ENCODE results near the gene TTYH1.
A peak's percentile ranks its signal among the peaks of the same experiment; 100 is the strongest.

TTYH1 gene

DNA sequence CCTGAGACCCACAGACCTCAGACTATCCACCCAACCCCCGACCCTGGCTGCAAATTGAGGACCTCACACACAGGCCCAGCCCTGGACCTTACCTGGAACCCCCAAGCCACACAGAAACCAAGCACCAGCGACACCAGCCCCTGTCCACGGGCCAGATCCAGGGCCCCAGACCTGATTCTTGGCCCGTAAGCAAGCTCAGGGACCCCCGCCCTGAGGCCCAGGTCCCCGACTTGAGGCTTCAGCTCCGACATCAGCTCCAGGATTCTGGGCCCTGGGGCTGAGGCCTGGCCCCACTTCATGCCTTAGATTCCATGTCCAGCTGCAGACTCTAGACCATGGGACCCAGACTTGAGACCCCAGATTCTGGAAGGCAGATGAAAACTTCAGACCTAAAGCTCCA is 6.3 kb downstream of the TTYH1 start:
- Mint-ChIP-seq H3K36me3 (no peaks in the 10 kb centered on the region), H3K9me3 (no peaks in the 10 kb centered on the region), H3K27me3 (peaks cover 63% of the 10 kb centered on the region), H3K27ac (no peak overlapping the region), H3K4me3 (no peak overlapping the region), H3K4me1 (peaks cover 15% of the 10 kb centered on the region)
- DNase-seq: no peak
- CTCF ChIA-PET: interaction anchor here (1.3 to 2.1 kb wide), 2 partner anchors 18 to 60 kb away, joined by 4 to 10 read pairs; no protein-coding TSS in a partner anchor

DNA sequence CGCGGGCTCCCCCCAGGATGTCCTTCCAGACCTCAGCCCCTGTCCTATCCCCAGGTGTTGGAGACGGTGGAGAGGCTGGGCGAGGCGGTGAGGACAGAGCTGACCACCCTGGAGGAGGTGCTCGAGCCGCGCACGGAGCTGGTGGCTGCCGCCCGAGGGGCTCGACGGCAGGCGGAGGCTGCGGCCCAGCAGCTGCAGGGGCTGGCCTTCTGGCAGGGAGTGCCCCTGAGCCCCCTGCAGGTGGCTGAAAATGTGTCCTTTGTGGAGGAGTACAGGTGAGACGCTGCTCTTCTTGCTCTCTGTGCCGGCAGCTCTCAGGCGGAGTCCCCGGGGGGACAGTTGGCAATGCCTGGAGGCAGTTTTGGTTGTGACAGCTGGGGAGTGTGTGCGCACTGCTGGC is 6.9 kb downstream of the TTYH1 start:
- Mint-ChIP-seq H3K4me1 (peaks cover 13% of the 10 kb centered on the region), H3K36me3 (no peaks in the 10 kb centered on the region), H3K9me3 (no peaks in the 10 kb centered on the region), H3K27ac (no peak overlapping the region), H3K4me3 (no peak overlapping the region), H3K27me3 (peaks cover 61% of the 10 kb centered on the region)
- CTCF ChIA-PET: interaction anchor here (1.3 to 2.1 kb wide), 2 partner anchors 17 to 60 kb away, joined by 4 to 10 read pairs; no protein-coding TSS in a partner anchor
- no peak for DNase-seq

DNA sequence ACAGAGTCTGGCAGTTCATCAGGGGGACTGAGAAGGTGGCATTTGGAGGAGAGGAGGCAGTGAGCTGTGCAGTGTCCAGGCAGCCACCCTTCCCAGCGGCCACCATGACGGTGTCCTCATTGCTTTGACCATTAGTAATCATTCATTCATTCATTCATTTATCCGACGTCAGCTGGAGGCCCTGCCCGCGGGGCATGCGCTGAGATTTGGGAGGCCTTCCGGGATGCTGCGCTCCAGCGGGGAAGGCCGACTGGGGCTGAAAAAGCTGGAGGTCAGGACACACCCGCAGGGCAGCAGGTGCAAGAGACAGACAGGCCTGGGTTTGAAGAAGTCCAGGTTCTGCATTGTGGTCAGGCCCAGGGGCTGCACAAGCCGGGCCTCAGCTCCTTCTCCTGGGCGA is 8.9 kb downstream of the TTYH1 start:
- Mint-ChIP-seq H3K36me3 (no peaks in the 10 kb centered on the region), H3K9me3 (no peaks in the 10 kb centered on the region), H3K4me1 (no peaks in the 10 kb centered on the region), H3K4me3 (no peak overlapping the region), H3K27me3 (peaks cover 66% of the 10 kb centered on the region), H3K27ac (no peak overlapping the region)
- DNase-seq: no peak
- CTCF ChIA-PET: no interaction called here

DNA sequence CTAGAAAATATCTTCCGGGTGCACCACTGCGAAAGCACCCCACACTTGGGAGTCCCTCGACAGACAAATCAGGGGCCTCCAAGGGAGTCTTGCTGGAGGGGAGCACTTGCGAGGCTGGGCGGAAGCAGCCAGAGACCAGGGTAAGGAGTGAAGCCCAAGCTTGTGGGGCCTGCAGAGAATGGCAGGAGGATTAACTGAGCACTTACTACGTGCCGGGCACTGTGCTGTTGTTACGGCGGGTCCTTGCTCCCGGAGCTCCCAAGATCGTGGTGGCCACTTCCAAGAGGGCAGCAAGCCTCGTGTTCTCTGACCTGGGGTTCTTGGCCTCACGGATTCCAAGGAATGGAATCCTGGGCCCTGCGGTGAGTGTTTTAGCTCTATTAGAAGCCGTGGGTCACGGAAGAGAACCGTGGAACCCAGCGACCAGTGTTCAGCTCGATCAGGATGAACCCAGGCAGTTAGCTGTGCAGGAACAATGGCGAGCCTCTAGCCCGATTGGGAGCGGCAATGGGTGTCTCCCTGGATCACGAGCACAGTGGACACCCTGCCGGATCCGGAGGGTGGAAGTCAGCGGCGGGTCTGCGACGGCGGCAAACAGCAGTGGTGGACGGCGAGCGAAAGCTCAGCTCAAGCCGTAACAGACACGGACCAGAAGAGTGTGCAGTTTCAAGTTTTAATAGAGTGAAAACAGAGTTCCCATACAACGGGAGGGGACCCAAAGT is 9.6 kb downstream of the TTYH1 start:
- no peak overlapping the region for H3K27ac Mint-ChIP-seq
- no peaks in the 10 kb centered on the region for H3K36me3 Mint-ChIP-seq
- CTCF ChIA-PET: no interaction called here
- no peaks in the 10 kb centered on the region for H3K4me1 Mint-ChIP-seq
- DNase-seq: no peak
- no peak overlapping the region for H3K4me3 Mint-ChIP-seq
- H3K9me3 Mint-ChIP-seq: no peaks in the 10 kb centered on the region
- H3K27me3 Mint-ChIP-seq: peaks cover 71% of the 10 kb centered on the region

DNA sequence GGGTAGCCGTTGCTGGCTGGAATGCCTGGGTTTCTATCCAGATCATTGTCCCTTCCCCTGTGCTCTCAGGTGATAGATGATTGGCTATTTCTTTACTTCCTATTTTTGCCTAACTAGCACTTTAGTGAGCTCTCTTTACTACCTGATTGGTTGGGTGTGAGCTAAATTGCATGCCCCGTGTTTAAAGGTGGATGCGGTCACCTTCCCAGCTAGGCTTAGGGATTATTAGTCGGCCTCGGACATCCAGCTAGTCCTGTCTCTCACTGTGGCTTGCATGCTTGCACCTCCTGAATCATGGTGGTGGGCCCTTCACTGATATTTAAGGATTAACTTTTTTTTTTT is 10.1 kb downstream of the TTYH1 start:
- H3K9me3 Mint-ChIP-seq: no peaks in the 10 kb centered on the region
- peaks cover 74% of the 10 kb centered on the region for H3K27me3 Mint-ChIP-seq
- no peak overlapping the region for H3K4me3 Mint-ChIP-seq
- H3K27ac Mint-ChIP-seq: peak overlapping the region; percentile 19
- CTCF ChIA-PET: no interaction called here
- no peak for DNase-seq
- H3K4me1 Mint-ChIP-seq: no peaks in the 10 kb centered on the region
- no peaks in the 10 kb centered on the region for H3K36me3 Mint-ChIP-seq

DNA sequence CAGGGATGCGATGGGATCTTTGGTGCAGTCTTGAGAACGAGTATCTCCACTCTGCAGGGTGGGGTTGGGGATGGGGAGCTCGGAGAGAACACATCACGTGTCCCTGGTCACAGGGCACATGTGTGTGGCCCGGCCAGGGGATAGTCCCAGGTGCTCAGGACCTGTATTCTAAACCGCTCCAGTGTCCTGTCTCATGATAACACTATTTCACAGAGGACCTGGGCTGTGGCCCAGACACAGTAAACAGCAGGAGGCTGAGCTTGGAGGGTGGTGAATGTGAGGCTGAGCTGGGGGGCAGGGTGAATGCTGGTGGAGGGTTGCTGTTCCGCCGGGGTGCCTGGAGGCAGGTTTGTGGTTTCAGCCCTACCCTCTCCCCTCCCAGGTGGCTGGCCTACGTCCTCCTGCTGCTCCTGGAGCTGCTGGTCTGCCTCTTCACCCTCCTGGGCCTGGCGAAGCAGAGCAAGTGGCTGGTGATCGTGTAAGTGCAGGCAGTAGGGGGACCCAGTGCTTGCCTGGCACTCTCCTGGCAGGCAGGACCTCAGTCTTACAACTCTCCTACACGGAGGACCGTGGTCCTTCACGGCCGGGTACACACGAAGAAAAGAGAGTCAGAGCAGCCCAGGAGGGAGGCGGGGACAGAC is 11.1 kb downstream of the TTYH1 start:
- Mint-ChIP-seq H3K4me1 (peaks cover 6% of the 10 kb centered on the region), H3K4me3 (no peak overlapping the region), H3K9me3 (no peaks in the 10 kb centered on the region), H3K36me3 (no peaks in the 10 kb centered on the region), H3K27me3 (peaks cover 75% of the 10 kb centered on the region), H3K27ac (no peak overlapping the region)
- CTCF ChIA-PET: no interaction called here
- no peak for DNase-seq

DNA sequence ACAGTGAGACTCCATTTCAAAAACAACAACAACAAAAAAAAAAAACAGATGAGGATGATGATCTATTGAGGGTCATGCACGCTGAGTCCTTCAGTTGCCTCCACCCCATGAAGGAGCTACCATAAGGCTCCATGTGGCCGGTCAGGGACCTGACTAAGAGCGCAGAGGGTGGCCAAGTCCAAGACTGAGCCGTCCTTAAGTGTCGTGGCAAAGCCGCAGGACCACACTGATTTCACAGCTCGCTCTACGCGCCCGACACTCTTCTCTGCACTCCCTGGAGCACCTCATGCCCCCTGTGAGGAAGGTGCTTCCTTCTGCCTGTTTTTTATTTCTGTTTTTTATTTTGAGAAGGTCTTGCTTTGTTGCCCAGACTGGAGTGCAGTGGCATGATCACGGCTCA is 12.3 kb downstream of the TTYH1 start:
- Mint-ChIP-seq H3K27ac (no peak overlapping the region), H3K4me3 (no peak overlapping the region), H3K4me1 (peaks cover 6% of the 10 kb centered on the region), H3K9me3 (no peaks in the 10 kb centered on the region), H3K36me3 (no peaks in the 10 kb centered on the region), H3K27me3 (peaks cover 82% of the 10 kb centered on the region)
- CTCF ChIA-PET: interaction anchor here (1.5 kb wide), 1 partner anchor 12 kb away, joined by 7 read pairs; no protein-coding TSS in a partner anchor
- DNase-seq: no peak

DNA sequence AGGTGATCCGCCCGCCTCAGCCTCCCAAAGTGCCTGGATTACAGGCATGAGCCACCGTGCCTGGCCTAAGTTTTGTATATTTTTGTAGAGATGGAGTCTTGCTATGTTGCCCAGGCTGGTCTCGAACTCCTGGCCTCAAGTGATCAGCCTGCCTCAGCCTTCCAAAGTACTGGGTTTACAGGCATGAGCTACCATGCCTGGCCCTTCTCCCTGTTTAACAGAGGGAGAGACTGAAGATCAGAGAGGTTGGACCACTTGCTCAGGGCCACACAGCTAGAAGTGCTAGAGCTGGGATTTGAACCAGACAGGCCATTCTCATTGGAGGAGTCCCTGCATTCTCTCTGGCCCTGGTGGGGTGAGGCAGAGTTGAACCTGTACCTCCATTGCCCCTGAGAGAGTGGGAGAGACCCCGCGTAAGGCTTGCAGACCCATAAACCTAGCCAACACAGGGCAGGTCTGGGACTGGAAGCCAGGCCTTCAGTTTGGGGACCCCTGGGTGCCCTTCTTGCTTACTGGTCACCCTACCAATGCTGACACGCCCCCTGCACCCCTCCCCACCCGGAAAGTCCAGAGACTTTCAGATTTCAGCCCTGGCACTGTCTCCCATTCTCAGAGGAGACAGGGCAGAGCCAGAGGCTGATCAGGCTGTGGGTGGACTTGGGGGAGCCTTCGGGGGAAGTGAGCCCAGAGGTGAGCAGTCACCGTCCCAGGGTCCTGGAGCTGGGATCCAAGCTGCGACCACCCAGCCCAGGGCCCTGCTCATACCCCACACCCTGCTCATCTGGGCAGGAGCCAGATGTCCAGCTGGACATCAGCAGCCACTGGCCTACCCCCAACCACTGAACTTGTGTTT is 13.3 kb downstream of the TTYH1 start:
- Mint-ChIP-seq H3K9me3 (no peaks in the 10 kb centered on the region), H3K4me1 (peaks cover 6% of the 10 kb centered on the region), H3K36me3 (no peaks in the 10 kb centered on the region), H3K27me3 (peaks cover 79% of the 10 kb centered on the region), H3K4me3 (no peak overlapping the region), H3K27ac (no peak overlapping the region)
- no peak for DNase-seq
- CTCF ChIA-PET: interaction anchor here (0.9 to 1.5 kb wide), 2 partner anchors 11 to 12 kb away, joined by 4 to 7 read pairs; no protein-coding TSS in a partner anchor

DNA sequence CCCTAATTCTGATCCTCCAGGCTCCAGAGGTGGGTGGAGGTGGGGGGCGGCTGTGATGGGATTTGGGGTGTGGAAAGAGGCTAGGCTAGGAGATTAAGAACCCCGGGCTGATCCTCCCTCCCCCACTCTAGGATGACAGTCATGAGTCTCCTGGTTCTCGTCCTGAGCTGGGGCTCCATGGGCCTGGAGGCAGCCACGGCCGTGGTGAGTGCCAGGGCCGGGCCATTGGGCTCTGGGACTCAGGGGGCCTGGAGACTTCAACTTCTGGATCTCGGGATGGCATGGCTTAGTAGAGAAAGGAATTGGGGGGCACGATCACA is 13.9 kb downstream of the TTYH1 start:
- Mint-ChIP-seq H3K4me3 (no peak overlapping the region), H3K27me3 (peaks cover 77% of the 10 kb centered on the region), H3K36me3 (no peaks in the 10 kb centered on the region), H3K27ac (no peak overlapping the region), H3K9me3 (no peaks in the 10 kb centered on the region), H3K4me1 (peaks cover 6% of the 10 kb centered on the region)
- no peak for DNase-seq
- CTCF ChIA-PET: interaction anchor here (0.9 to 1.0 kb wide), 2 partner anchors 13 to 38 kb away, joined by 3 to 4 read pairs; no protein-coding TSS in a partner anchor

DNA sequence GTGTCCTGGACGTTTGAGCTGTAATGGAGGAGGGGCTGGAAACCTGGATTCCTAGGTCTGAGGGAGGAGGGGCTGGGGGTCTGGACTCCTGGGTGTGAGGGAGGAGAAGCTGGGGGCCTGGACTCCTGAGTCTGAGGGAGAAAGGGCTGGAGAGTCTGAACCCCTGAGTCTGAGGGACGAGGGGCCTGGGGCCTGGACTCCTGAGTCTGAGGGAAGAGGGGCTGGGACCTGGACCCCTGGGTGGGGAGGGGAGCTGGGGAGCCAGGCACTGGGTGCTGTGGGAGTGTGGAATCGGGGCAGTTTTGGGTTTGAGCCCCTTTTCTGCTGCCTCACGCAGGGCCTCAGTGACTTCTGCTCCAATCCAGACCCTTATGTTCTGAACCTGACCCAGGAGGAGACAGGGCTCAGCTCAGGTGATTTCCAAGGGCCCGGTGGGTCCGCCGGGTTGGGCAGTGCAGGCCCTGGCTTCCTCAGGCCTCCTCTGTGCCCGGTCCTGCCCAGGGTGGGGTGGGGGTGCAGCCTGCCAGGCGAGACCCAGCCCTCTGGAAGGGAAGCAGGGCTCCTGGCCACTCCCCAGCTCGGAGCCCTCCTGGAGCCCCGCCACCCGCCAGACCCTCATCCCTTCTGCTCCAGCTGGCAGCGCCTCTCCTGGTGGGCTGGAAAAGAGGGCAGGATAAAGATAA is 14.4 kb downstream of the TTYH1 start:
- Mint-ChIP-seq H3K9me3 (no peaks in the 10 kb centered on the region), H3K4me1 (peaks cover 8% of the 10 kb centered on the region), H3K4me3 (no peak overlapping the region), H3K27ac (no peak overlapping the region), H3K36me3 (no peaks in the 10 kb centered on the region), H3K27me3 (peaks cover 72% of the 10 kb centered on the region)
- DNase-seq: peak; percentile 20
- CTCF ChIA-PET: interaction anchor here (1.0 to 2.0 kb wide), 2 partner anchors 10 to 39 kb away, joined by 3 to 4 read pairs; no protein-coding TSS in a partner anchor

DNA sequence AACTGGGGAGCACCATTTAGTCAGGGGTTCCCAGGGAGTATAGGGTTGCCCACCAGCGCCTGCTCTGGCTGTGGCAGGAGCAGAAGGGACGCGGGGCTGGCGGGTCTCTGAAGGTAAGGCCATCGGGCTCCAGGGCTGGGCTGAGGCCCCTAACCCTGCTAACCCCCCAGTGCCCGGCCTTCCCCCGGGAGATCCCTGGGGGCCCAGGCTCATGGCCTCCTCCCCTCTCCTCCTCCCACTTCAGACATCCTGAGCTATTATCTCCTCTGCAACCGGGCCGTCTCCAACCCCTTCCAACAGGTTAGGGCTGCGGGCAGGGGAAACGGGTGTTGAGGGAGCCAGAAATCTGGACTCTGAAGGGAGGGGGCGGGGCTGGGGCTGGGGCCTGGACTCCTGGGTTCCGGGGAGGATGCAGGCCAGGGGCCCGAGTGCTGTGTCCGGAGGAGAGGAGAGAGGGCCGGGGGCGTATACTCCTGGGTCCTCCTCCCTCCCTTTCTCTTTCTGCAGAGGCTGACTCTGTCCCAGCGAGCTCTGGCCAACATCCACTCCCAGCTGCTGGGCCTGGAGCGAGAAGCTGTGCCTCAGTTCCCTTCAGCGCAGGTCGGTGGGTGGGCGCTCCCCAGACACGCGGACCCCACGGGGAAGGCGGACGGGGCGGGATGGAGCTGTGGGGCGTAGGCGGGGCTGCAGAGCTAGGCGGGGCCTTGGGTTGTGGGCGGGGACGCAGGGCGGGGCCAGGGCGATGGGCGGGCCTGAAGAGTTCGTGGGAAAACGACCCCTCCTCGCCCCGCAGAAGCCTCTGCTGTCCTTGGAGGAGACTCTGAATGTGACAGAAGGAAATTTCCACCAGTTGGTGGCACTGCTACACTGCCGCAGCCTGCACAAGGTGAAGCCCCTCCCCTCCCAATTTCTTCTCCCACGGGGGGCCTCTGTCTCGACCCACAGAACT is 15.3 kb downstream of the TTYH1 start:
- Mint-ChIP-seq H3K4me3 (no peak overlapping the region), H3K27me3 (peaks cover 64% of the 10 kb centered on the region), H3K4me1 (peaks cover 14% of the 10 kb centered on the region), H3K27ac (no peak overlapping the region), H3K9me3 (no peaks in the 10 kb centered on the region), H3K36me3 (peaks cover 2% of the 10 kb centered on the region)
- peak; percentile 67 for DNase-seq
- CTCF ChIA-PET: interaction anchor here (1.0 to 2.0 kb wide), 3 partner anchors 9 to 40 kb away, joined by 3 to 7 read pairs (median 4); no protein-coding TSS in a partner anchor

DNA sequence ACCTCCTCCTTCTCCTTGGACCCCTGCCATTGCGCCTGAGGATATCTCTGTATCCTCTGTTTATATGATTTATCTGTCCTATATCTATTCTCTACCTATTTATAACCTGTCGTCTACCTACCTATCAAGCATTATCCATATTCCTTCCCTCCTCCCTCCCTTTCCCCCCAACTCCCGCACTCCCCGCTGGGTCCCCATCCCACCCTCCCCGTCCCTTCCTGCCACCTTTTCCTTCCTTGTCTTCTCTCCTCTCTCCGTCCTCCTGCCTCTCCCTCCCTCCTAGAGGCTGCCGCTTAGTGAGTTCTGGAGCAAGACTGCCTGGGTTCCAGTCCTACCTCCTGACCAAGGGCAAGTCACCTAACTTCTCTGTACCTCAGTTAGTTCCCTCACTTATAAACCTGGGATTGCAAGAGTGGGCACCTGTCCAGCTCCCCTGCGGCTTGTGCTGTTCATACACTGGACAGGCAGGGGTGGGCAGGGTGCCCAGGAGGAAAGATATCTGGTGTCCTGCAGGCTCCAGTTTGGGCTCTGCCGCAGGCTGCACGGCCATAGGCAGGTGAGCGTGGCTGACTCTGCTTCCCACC is 16.1 kb downstream of the TTYH1 start:
- Mint-ChIP-seq H3K4me3 (no peak overlapping the region), H3K36me3 (peaks cover 3% of the 10 kb centered on the region), H3K9me3 (no peaks in the 10 kb centered on the region), H3K4me1 (peaks cover 14% of the 10 kb centered on the region), H3K27ac (no peak overlapping the region), H3K27me3 (peaks cover 58% of the 10 kb centered on the region)
- CTCF ChIA-PET: interaction anchor here (1.0 to 2.0 kb wide), 2 partner anchors 8 to 12 kb away, joined by 4 to 7 read pairs; no protein-coding TSS in a partner anchor
- DNase-seq: peak; percentile 9

All from activated naive CD4-positive, alpha-beta T cell treated with anti-CD3 and anti-CD28 coated beads, Interleukin-2, amount 10 ng/mL, durations not matched to agents 7 days and 5 days (primary cell).